SH-SY5Y (cell line): ENCODE results near the gene CD99.

Experiments
- GATA2 ChIP-seq: IDR thresholded peaks from 2 replicates; pipeline ENCODE4 v1.6.1; 2011; ENCODE audit warnings: mild to moderate bottlenecking, low read depth, low read length
- GATA3 ChIP-seq: IDR thresholded peaks from 2 replicates; pipeline ENCODE4 v1.6.1; 2011; ENCODE audit warnings: low read depth, mild to moderate bottlenecking, low read length, moderate library complexity

GRCh38 chrX:2705046-2705832, 14.1 kb downstream of the CD99 start:
- TF ChIP-seq GATA3 (no peak), GATA2 (no peak)
